OCI-LY1 (cell line): ENCODE data around the gene TMEM185B.

Source experiments
- CTCF ChIP-seq: fragments of 200-600 bp; sonication (generic), shearing (Covaris generic); IDR thresholded peaks from 2 replicates; pipeline ENCODE4 v1.5.1; 2017; ENCODE audit warnings: mild to moderate bottlenecking, antibody characterized with exemption, low read length, moderate library complexity, mixed read lengths
- EZH2 ChIP-seq: fragments of 200-600 bp; sonication (generic), shearing (Covaris generic); IDR thresholded peaks from 2 replicates; pipeline ENCODE4 v1.8.0; 2017; ENCODE audit warnings: borderline replicate concordance, mixed run types, mild to moderate bottlenecking, antibody characterized with exemption, low read length, moderate library complexity, mixed read lengths

GRCh38 chr2:120254178-120254577 lies 31.0 kb upstream of the TMEM185B start:
- TF ChIP-seq CTCF (no peak), EZH2 (no peak)
